ENCODE data around the gene HPRT1. TPM values are rescaled to one million over a fixed set of nuclear protein-coding genes. Genes with fewer than 3 reads are reported as not detected.
A peak's percentile ranks its signal among the peaks of the same experiment; 100 is the strongest.

Gene HPRT1
- total RNA-seq, 2 donors from 2014 or later, result 30.6 to 49.6 TPM

DNA sequence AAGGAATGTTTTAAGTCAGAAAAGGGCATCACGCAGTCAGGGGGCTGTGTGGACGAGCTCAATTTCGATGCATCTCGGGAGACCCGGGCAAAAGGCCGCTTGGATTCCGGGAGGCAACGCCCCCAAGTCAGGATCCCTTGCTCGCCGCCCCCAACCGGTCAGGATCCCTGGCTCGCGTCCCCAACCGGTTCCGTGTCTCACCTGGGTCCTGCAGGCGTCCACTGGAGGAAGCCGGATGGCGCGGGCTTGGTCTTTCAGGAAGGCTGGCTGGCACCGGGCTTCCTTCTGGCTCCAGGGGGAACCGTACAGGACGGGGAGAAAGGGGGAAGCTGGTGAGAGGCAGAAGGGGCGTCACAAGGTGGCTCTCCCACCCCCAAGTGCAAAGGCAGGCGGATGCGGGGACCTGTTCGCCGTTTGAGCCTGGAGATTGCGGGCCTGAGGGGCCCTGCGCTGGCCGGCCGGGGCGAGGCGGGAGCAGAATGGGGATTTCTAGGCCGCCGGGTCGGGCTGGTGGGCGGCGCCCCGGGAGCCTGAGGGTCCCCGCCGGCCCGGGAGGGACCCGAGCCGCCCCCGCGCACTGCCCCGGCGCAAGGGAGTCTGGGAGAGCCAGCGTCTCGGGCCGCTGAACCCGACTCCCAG is 84.7 kb downstream of the HPRT1 start:
- Histone ChIP-seq H3K27me3 (peaks cover 47% of the 10 kb centered on the region), H3K9me3 (no peaks in the 10 kb centered on the region), H3K27ac (no peak overlapping the region), H3K36me3 (no peaks in the 10 kb centered on the region), H3K4me1 (no peaks in the 10 kb centered on the region), H3K4me3 (peak overlapping the region; percentile 10), H3K9ac (ENCODE audit: low read depth in 2 of 2, low read length in 2 of 2) (no peak overlapping the region)
- DNase-seq, result no peak
- TF ChIP-seq, protein P1, sequence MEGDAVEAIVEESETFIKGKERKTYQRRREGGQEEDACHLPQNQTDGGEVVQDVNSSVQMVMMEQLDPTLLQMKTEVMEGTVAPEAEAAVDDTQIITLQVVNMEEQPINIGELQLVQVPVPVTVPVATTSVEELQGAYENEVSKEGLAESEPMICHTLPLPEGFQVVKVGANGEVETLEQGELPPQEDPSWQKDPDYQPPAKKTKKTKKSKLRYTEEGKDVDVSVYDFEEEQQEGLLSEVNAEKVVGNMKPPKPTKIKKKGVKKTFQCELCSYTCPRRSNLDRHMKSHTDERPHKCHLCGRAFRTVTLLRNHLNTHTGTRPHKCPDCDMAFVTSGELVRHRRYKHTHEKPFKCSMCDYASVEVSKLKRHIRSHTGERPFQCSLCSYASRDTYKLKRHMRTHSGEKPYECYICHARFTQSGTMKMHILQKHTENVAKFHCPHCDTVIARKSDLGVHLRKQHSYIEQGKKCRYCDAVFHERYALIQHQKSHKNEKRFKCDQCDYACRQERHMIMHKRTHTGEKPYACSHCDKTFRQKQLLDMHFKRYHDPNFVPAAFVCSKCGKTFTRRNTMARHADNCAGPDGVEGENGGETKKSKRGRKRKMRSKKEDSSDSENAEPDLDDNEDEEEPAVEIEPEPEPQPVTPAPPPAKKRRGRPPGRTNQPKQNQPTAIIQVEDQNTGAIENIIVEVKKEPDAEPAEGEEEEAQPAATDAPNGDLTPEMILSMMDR (IDR thresholded peaks at IDR 0.05), result no peak
- intact Hi-C loops (cut with DNase I), result no loop called here

DNA sequence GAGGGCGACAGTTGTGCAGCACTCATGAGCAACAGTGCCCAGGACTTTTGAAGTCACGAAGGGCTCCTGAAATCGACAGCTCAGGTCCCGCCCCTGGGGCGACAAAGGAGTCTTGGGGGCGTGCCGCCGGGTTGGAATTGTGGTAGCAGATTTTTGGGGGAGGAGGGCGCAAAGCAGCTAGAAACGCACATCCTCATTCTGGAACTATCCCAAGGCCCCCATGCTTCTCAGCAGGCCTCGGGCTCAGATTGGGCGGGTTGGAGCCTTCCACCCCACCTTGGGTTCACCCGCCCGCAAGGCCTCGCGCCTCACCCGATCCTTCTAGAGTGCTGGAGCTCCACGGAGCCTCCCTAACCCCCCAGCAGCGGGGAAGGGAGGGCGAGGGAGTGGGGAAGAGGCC is 85.5 kb downstream of the HPRT1 start:
- Histone ChIP-seq H3K36me3 (no peaks in the 10 kb centered on the region), H3K27me3 (peaks cover 52% of the 10 kb centered on the region), H3K9me3 (no peaks in the 10 kb centered on the region), H3K9ac (ENCODE audit: low read depth in 2 of 2, low read length in 2 of 2) (no peak overlapping the region), H3K4me3 (no peak overlapping the region), H3K27ac (no peak overlapping the region), H3K4me1 (no peaks in the 10 kb centered on the region)
- no peak for DNase-seq
- TF ChIP-seq, protein P1 (IDR thresholded peaks at IDR 0.05), result no peak
- intact Hi-C loops (cut with DNase I), result no loop called here

DNA sequence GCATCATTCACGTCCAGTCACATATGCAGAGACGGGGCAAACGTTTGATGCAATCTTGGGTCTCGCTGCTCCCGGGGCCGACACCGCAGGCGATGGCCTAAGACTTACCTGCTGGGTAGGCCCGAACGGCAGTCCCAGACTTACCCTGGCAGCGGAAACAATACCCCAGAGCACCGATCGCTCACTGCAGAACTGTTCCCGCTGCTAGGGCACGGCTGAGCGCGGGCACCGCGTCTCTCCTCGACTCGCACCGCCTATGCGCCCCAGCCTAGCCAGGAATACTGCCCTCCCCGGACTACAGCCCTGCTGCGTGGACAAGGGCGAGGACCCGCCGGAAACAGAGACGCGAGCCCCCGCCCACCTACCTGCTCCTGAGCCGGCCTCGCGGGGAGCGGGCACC is 86.2 kb downstream of the HPRT1 start:
- no peak overlapping the region for H3K27ac ChIP-seq
- no peak overlapping the region for H3K4me3 ChIP-seq

DNA sequence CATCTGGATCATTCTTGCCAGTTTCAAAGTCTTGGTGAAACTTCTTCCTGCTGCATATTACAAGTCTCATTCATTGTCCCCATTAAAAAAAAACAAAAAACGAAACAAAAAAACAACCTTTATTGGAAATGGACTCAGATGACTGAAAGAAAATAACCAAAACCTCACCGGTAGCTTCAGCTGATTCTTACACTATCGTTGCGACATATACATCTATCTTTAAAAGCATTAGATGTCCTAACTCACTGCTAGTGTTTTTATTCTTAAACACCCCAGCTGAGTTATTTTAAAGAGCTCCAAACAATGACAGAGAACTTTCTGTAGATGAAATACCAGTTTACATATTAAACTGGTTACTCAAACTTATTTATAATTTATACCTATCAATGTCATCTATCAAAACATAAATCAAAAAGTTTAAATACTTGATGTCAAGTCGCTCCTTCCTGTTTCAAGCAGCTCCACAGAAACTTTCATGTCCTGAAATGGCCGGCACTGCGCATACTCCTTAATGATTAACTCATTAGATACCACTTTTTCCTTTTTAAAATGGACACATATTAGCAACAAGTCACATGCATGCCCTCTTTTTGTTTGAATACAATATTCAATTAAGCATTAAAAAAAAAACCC is 87.2 kb downstream of the HPRT1 start:
- Histone ChIP-seq H3K4me3 (no peak overlapping the region), H3K36me3 (no peaks in the 10 kb centered on the region)
- no peak for DNase-seq

More for the DNA sequence above, 86.2 kb downstream of the HPRT1 start:
- H3K9me3 ChIP-seq, result no peaks in the 10 kb centered on the region
- intact Hi-C loops (cut with DNase I), result no loop called here
- no peak overlapping the region for H3K9ac ChIP-seq (ENCODE audit: low read depth in 2 of 2, low read length in 2 of 2)
- H3K4me1 ChIP-seq, result no peaks in the 10 kb centered on the region
- H3K27me3 ChIP-seq, result peaks cover 59% of the 10 kb centered on the region
- TF ChIP-seq, protein P1 (IDR thresholded peaks at IDR 0.05), result no peak
- H3K36me3 ChIP-seq, result no peaks in the 10 kb centered on the region
- no peak for DNase-seq

DNA sequence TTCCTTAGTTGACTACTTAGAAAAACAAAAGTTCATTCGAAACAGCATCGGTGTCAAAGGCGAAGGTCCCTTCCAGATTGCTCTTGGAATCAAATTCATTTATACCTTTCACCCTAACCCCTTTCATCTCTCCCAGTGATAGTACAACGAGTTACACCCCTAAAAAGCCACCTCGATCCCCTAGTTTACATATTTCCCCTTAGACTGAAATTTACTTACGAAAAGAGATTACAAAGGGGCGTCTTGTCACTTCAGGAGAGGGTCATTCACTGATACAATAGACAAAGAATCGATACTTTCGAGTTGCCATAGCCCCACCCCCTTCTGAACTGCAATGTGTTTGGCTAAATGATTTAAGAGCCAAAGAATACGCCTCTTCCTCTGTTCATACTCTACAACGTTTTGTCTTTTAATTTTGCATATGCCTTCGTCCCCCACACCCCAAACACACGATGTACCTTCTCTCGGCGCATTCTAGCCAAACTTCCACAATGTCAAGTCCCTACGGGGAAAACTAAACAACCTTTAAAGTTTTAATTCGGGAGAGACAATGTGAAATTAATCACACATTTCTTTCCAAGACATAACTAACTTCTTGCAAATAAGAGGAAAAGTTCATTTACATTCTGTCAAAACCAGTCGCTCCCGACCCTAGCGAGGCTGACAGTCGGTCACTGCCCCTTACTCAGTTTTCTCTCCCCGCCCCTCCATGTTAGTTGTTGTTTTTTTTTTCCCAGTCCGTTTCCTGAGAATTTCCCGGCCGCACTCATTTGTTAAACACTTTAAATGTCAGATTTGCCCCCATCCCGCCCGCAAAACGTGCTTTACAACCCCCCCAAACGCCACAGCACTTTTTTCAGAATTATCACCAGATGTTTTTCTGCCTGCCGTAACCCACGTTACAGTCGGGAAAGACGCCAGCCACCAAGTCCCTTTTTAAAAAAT is 88.6 kb downstream of the HPRT1 start:
- DNase-seq, result no peak
- Histone ChIP-seq H3K4me3 (peak overlapping the region; percentile 29), H3K36me3 (no peaks in the 10 kb centered on the region), H3K27me3 (peaks cover 63% of the 10 kb centered on the region), H3K27ac (no peak overlapping the region), H3K9ac (ENCODE audit: low read depth in 2 of 2, low read length in 2 of 2) (peak overlapping the region in 1 of 2 donors; percentile 20), H3K9me3 (no peaks in the 10 kb centered on the region), H3K4me1 (no peaks in the 10 kb centered on the region)
- intact Hi-C loops (cut with DNase I), result no loop called here
- TF ChIP-seq, protein P1 (IDR thresholded peaks at IDR 0.05), result no peak

More for the DNA sequence above, 87.2 kb downstream of the HPRT1 start:
- intact Hi-C loops (cut with DNase I), result no loop called here
- H3K27me3 ChIP-seq, result peaks cover 63% of the 10 kb centered on the region
- no peaks in the 10 kb centered on the region for H3K4me1 ChIP-seq
- H3K27ac ChIP-seq, result no peak overlapping the region
- TF ChIP-seq, protein P1 (IDR thresholded peaks at IDR 0.05), result no peak
- no peak overlapping the region for H3K9ac ChIP-seq (ENCODE audit: low read depth in 2 of 2, low read length in 2 of 2)
- no peaks in the 10 kb centered on the region for H3K9me3 ChIP-seq
